Measurements from ENCODE around the gene PROX1.
A peak's percentile ranks its signal among the peaks of the same experiment; 100 is the strongest.

The PROX1 gene

DNA sequence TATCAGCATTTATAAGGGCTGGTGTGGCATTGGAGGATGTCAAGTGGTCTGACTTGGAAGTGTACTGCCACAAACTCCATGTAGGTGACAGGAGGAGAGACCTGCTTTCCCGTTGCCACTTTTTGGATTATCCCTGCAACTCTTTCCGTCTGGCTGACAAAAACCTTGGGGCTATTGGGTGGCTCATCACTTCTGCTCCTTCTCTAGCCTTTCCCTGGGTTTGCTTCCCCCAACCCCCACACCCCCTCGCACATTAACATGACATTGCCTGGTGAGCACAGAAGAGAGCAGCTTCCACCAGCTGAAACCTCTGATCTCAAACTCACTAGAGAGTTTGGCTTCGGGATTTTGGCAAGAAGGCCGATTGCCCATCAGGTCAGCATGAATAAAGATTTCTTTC, 39.2 kb downstream of the PROX1 start:
- DNase-seq, result no peak

DNA sequence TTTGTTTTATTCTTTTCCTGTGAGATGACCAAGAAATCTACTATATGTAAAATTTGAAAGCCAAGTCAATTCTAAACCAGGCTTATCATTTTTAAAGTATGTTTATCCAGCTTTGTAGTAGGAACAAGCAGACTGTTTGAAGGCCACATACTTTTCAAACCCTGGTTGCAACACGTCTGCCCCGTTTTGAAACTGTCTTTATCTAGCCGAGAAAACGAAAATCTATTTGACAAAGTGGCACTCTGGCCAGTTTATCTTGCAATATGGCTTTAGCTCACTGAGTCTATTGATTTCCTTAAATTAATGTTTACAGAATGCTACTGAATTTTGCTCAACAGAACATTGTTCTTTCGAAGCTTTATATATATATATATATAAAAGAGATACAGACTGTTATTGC, 39.7 kb downstream of the PROX1 start:
- no peak for DNase-seq

GRCh38 chr1:214028095-214028494, 40.3 kb downstream of the PROX1 start:
- no peak for DNase-seq

- no peak for DNase-seq
Measured at GRCh38 chr1:214028649-214029406, 41.1 kb downstream of the PROX1 start.

- DNase-seq, result no peak
Measured at GRCh38 chr1:214029796-214030195, 42.0 kb downstream of the PROX1 start.

- DNase-seq, result no peak
Measured at GRCh38 chr1:214031267-214031650, 43.5 kb downstream of the PROX1 start.

DNA sequence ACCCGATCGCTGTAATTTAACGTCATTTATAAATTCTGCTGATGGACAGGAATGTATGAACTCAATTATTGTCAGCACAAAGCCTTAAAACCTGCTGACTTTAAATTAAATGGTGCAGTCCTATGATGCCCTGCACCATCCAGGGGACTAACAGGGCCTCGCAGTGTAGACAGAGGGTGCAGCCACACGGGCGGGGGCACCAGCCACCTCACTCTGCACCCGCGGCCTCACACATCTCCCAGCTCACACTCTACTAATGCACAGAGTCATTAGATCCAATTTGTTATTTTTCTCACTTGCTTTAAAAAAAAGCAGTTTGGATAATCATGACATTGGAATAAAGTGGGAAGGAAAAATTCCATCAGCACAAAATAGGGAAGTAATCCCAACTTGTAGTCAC, 49.7 kb downstream of the PROX1 start:
- no peak for DNase-seq

GRCh38 chr1:214039394-214040018, 51.7 kb downstream of the PROX1 start:
- DNase-seq, result no peak

DNA sequence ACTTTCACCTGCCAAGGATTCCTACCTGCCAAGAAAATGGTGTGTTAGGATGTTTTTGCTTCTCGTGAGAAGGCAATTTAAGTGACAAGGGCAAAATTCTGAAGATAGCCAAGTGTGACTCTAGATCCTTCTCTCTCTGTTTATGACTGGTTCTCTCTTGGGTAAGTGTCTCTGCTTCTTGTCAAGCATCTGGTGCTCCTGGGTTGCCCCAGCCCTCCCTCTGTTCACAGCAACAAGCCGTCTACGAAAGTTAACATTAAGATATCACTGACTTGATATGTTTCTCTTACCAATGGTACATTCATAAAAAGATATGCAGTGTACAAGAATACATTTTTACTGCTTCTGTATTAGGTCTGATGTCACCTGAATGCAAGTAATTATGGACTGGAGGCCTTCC, 55.4 kb downstream of the PROX1 start:
- DNase-seq, result no peak

DNA sequence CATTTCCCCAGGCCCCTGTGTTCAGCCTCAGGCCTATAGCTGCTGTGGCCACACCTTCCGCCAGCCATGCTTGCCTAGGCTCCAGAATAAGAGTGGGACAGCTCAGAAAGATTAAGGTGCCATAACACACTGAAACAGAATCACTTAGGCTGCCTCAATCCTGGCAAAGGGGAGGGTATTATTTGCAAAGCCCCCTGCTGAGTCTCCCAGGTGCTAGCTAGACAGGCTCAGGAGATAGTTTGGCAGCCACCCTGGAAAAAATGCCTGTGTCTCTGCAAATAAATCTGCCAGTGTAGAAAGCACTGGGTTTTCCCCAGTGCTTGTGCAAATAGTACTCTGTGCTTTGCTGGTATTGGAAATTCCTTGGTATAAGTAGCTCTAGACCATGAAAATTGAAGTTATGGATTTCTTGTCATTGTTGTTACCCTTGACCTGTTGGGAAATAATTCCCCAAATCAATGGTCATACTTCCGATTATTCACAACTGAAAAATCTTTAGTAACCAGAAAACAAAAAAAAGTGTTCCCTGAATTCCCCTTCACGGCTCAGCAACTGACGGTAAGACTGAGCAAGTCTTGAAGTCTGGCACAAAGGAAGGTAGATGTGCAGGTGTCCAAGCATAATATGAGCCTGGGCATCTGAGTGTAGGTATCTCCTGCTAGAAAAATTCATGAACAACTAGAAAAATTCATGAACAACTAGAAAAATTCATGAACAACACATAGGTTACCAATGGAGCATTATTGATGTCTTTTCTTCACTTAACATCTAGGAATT, 56.9 kb downstream of the PROX1 start:
- DNase-seq, result peak in 1 of 2 experiments; percentile 14

- no peak for DNase-seq
Measured at GRCh38 chr1:214050513-214051401, 63.0 kb downstream of the PROX1 start.

DNA sequence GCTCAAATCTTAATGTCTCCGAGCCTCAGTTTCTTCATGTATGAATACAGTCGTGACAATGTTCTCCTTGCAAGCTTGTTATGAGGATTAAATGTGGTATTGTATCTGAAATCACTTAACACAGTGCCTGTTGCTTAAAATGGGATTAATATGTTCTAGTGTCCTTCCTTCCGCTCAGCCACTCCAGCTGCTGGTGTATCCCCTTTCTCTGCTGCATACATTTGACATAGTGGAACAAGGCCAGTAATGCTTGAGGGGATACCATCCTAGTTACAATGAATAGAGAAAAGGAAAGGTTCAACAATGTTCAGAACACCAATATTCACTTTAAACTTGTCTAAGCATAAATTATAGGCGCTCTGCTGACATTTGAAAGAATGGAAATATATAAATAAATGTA, 64.0 kb downstream of the PROX1 start:
- peak in 1 of 2 experiments; percentile 49 for DNase-seq

- no peak for DNase-seq
Measured at GRCh38 chr1:214058076-214058475, 70.3 kb downstream of the PROX1 start.

DNA sequence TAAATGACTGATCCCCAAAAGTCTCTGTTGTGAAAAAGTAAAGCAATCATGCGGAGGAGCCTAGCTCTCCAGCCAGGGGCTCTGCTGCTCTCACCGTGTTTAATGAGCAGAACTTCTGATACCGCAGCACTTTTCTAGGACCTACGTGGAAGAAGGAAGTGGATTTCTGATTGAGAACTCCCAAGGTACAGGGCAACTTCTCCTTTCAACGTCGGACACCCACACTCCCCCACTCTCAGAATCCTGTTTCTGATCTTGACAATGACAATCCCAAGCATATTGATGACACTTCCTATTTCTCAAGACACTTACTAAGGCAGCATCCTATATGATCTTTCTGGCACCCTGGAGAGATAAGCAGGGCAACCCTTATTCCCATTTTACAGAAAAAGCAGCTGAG, 78.4 kb downstream of the PROX1 start:
- DNase-seq, result no peak

DNA sequence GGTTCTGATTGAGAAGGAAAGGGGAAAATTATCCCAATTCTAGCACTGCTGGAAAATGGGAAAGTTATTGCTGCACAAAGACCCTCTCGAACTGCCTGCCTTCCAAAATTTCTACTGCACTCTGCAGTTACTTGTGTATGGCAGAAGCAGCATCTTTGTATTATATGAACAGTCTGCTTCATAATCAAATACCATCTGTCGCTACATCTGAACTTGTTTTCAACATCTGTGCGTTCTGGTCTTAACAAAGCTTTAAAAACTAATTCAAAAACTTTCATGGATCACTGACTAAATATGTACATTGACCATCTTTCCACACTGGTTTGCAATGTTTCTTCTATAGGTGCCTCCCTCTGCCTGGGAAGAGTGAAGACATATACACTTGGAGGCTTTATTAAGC, 79.2 kb downstream of the PROX1 start:
- peak; percentile 51 to 85 for DNase-seq

DNA sequence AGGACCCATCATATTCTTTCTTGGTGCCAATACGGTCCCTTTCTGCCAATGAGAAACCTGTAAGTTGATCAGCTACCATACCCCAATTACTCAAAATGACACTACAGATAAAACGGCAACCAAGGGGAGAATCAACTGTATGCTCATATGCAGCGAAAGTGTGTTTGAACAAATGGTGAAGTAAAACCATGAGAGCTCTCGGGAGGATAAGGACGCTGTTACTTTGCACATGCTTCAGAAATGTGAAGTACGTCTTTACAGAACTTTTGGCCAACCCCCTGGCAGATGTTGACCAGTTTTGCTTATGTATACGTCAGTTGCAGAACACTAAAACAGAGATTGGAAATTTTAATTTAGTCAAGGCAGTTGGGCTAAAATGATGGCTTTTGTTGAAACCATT, 79.6 kb downstream of the PROX1 start:
- peak; percentile 82 to 93 for DNase-seq

GRCh38 chr1:214067853-214068703, 80.3 kb downstream of the PROX1 start:
- peak; percentile 37 to 73 for DNase-seq

GRCh38 chr1:214068979-214069378, 81.2 kb downstream of the PROX1 start:
- no peak for DNase-seq

DNA sequence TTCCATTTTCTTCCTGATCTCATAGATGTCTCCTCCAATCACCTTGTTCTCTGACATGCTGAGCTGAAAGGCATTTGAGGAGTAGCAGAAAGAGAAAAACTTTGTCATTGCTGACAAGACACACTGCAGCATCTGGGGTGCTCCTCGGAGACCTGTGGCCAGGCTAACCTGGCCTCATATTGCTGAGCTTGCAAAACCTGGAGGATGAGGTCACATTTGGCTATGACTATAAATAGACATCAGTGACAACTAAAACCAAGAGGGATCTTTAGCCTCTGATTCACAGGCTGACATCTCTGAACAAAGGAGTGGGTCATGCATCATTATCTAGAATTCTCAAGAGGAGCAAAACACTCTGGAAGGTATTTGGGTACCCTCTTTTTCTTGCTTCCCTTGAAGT, 83.7 kb downstream of the PROX1 start:
- DNase-seq, result no peak

DNA sequence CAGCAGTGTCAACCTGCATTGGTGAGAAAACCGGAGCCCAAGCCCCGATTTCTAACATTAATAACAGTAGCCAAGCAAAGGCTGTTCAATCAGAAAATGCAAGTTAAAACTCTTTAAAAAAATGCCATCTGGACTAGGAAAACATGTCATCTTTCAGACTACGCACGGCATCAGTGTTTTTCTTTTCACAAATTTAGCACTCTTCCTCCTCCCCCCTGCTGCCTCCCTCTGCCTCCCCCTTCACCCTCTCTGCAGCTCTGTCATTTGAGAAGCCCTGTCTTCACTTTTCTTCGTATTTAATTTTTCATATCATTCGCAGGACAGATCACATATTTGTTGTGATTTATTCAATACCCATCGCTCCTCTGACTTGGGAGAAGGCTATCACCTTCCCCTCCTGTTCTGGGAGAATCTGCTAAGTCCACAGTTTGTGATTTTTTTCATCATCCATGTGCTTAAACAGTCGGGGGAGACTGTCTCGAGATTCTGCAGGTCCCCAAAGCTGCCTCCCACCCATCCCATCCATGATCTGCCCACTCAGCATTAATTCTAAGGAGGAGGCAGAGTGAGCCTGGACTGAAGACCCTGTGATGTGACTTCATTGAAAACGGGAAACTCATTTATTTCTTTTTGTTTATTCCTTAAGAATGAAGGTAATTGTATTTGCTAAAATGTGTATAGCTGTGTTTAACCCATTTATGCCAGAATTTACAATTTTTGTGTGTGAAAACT, 84.8 kb downstream of the PROX1 start:
- no peak for DNase-seq

DNA sequence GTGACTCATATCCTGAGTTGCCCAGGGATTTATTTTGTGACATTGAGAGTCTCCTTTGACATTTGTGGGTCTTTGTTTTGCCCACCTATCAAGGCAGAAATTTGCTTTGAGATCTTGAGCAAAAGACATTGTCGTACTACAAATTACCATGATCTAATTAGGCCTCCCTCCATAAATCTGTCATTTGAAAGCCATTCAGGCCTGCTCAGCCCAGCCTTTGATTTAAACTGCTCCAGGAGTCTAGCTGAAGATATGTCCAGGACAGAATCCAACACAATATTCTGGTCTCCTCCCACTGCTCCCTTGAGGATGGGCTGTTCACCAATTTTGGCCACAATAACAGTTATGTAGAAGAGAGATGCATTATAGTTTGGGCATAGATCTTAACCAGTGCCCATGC, 86.7 kb downstream of the PROX1 start:
- no peak for DNase-seq
